AG04450 (cell line): ENCODE results near the gene RAB7A. TPM values are rescaled to one million over a fixed set of nuclear protein-coding genes. Genes with fewer than 3 reads are reported as not detected.
"Not testable (repeated sequence)": the region's sequence is repeated elsewhere in the genome, so short reads cannot be mapped to it uniquely, and the experiment has no call there.

Experiments used
- CTCF ChIA-PET: fragments of 300-600, 350-600 bp; formaldehyde crosslinking; extraction: SDS; loops from one replicate; lab custom pipeline; 2022; ENCODE audit warnings: antibody characterized with exemption, inconsistent platforms; lab: Charles Lee
- POLR2A ChIA-PET: fragments of 350-600 bp; formaldehyde crosslinking; extraction: SDS; loops from one replicate; lab custom pipeline; 2021; ENCODE audit warnings: antibody characterized with exemption, inconsistent platforms; lab: Yijun Ruan, JAX
- DNase-seq: peaks from one replicate; pipeline ENCODE4 v3.0.0-alpha.2; 2011; ENCODE audit warnings: low read depth, low spot score
- H3K27ac ChIP-seq: one replicate; pipeline ENCODE4 v1.5.1; 2012; ENCODE audit warnings: low read depth, low read length, control low read depth
- H3K27me3 ChIP-seq: one replicate; pipeline ENCODE4 v1.6.0; 2012; ENCODE audit warnings: low read length; ENCODE audit not compliant: control insufficient read depth, insufficient read depth
- H3K4me3 ChIP-seq: 2 replicates; pipeline ENCODE4 v1.5.1; 2011; ENCODE audit warnings: mild to moderate bottlenecking, low read depth, low read length, control low read depth
- H3K9me3 ChIP-seq: 2 replicates; pipeline ENCODE4 v1.5.1; 2012; ENCODE audit warnings: low read length; ENCODE audit not compliant: control insufficient read depth, insufficient read depth
- polyA plus RNA-seq: library from polyadenylated mRNA; depleted of rRNA; stranded (reverse); fragments of >200 nt; gene quantifications from 2 replicates; pipeline ENCODE4 v1.2.3, GENCODE V29; 2011
- TF ChIP-seq, protein P1 (sequence below): IDR thresholded peaks from 2 replicates; pipeline ENCODE4 v1.5.1; 2011; ENCODE audit warnings: low read depth, low read length, control low read depth, inconsistent platforms

Gene RAB7A
- polyA plus RNA-seq, 1 experiment: 261 TPM

DNA sequence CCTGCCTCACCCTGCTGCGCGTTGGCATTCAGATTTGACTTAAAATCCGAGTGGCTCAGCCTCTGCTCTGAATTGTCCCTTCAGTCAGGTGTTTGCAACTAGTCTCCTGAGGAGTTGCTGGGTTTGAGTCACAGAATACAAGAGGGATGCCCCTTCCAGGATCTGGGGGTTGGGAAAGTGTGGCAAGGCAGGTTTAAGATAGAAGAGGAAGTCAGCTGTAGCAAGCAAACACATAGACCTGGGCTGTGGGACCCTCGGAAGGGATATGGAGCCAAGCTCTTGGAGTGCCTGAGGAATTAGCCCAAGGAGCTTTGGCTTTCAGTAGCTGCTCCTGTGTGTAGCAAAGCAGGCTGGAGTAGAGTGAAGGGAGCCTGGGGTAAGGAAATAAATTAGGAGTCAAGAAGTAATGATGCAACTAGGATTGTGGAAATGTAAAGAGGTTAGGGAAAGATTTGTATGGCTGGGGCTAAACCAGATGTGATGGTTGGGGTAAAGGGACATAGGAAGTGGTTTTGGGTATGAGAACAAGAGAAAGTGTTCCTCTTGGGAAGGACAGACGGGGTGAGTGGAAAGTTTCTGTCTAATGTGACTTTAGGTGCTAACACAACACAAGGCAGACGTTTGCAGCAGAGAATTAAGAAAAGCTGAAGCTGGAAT, 41.2 kb downstream of the RAB7A start:
- POLR2A ChIA-PET: interaction anchor here (0.6 kb wide), 1 partner anchor 15 kb away, joined by 3 read pairs; no protein-coding TSS in a partner anchor
- CTCF ChIA-PET: interaction anchor here (0.7 to 1.8 kb wide), 2 partner anchors 29 to 87 kb away, joined by 3 to 7 read pairs; no protein-coding TSS in a partner anchor
- no peaks in the 10 kb centered on the region for H3K9me3 ChIP-seq
- no peak overlapping the region for H3K4me3 ChIP-seq
- TF ChIP-seq, protein P1, sequence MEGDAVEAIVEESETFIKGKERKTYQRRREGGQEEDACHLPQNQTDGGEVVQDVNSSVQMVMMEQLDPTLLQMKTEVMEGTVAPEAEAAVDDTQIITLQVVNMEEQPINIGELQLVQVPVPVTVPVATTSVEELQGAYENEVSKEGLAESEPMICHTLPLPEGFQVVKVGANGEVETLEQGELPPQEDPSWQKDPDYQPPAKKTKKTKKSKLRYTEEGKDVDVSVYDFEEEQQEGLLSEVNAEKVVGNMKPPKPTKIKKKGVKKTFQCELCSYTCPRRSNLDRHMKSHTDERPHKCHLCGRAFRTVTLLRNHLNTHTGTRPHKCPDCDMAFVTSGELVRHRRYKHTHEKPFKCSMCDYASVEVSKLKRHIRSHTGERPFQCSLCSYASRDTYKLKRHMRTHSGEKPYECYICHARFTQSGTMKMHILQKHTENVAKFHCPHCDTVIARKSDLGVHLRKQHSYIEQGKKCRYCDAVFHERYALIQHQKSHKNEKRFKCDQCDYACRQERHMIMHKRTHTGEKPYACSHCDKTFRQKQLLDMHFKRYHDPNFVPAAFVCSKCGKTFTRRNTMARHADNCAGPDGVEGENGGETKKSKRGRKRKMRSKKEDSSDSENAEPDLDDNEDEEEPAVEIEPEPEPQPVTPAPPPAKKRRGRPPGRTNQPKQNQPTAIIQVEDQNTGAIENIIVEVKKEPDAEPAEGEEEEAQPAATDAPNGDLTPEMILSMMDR: no peak
- no peak for DNase-seq
- H3K27me3 ChIP-seq: no peaks in the 10 kb centered on the region
- no peak overlapping the region for H3K27ac ChIP-seq

DNA sequence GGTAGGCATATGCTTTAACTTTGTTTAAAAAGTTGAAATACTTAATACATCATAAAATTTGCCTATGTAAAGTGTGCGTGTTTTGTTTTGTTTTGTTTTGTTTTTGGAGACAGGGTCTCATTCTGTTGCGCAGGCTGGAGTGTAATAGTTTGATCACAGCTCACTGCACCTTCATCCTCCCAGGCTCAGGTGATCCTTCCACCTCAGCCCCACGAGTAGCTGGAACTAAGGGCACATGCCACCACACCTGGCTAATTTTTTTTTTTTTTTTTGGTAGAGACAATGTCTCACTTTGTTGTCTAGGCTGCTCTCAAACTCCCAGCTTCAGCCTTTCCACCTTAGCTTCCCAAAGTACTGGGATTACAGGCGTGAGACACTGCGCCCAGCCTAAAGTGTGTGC, 42.5 kb downstream of the RAB7A start:
- ChIA-PET POLR2A (interaction anchor here (0.7 kb wide), 2 partner anchors 60 to 383 kb away, joined by 3 read pairs; no protein-coding TSS in a partner anchor), CTCF (interaction anchor here (0.6 to 1.8 kb wide), 6 partner anchors 9 to 877 kb away, joined by 3 to 7 read pairs (median 4); no protein-coding TSS in a partner anchor)
- H3K27ac ChIP-seq: no peak overlapping the region
- DNase-seq: no peak
- no peaks in the 10 kb centered on the region for H3K27me3 ChIP-seq
- H3K9me3 ChIP-seq: no peaks in the 10 kb centered on the region; the same call in 1 of the 2 replicates
- TF ChIP-seq, protein P1: no peak
- H3K4me3 ChIP-seq: no peak overlapping the region

DNA sequence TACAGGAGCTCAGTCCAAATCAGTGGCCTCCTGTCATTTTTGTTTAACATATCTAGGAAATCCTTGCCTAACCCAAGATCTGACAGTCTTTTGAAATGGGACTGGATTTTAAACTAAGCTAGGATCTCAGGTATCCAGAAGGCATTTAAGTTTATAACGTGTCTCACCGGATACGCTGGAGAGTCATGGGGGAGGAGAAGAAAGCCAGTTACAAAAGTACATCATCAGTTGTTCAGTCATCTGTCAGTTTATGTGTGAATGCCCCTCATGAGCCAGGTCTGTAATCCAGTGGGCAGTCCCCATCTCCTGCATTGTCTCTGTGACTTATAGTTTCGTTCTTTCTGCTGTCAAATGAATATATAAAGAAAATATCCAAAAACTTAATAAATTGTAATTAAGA, 44.4 kb downstream of the RAB7A start:
- H3K9me3 ChIP-seq: no peaks in the 10 kb centered on the region; the same call in 1 of the 2 replicates
- no peak overlapping the region for H3K4me3 ChIP-seq
- no peak overlapping the region for H3K27ac ChIP-seq
- TF ChIP-seq, protein P1: no peak
- ChIA-PET POLR2A (no interaction called here), CTCF (interaction anchor here (2.3 kb wide), 1 partner anchor 25 kb away, joined by 8 read pairs; no protein-coding TSS in a partner anchor)
- DNase-seq: no peak
- H3K27me3 ChIP-seq: no peaks in the 10 kb centered on the region

DNA sequence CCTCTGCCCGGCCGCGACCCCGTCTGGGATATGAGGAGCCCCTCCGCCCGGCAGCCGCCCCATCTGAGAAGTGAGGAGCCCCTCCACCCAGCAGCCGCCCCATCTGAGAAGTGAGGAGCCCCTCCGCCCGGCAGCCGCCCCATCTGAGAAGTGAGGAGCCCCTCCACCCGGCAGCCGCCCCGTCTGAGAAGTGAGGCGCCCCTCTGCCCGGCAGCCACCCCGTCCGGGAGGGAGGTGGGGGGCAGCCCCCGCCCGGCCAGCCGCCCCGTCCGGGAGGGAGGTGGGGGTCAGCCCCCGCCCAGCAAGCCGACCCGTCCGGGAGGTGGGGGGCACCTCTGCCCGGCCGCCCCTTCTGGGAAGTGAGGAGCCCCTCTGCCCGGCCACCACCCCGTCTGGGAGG, 47.2 kb downstream of the RAB7A start:
- H3K27me3 ChIP-seq, CTCF ChIA-PET, H3K9me3 ChIP-seq, H3K27ac ChIP-seq, POLR2A ChIA-PET, DNase-seq, H3K4me3 ChIP-seq: not testable (repeated sequence)

DNA sequence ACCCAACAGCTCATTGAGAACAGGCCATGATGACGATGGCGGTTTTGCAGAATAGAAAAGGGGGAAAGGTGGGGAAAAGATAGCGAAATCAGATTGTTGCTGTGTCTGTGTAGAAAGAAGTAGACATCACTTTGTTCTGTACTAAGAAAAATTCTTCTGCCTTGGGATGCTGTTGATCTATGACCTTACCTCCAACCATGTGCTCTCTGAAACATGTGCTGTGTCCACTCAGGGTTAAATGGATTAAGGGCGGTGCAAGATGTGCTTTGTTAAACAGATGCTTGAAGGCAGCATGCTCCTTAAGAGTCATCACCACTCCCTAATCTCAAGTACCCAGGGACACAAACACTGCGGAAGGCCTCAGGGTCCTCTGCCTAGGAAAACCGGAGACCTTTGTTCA, 47.6 kb downstream of the RAB7A start:
- H3K27ac ChIP-seq, H3K27me3 ChIP-seq, CTCF ChIA-PET, H3K9me3 ChIP-seq, DNase-seq, POLR2A ChIA-PET, H3K4me3 ChIP-seq: not testable (repeated sequence)

DNA sequence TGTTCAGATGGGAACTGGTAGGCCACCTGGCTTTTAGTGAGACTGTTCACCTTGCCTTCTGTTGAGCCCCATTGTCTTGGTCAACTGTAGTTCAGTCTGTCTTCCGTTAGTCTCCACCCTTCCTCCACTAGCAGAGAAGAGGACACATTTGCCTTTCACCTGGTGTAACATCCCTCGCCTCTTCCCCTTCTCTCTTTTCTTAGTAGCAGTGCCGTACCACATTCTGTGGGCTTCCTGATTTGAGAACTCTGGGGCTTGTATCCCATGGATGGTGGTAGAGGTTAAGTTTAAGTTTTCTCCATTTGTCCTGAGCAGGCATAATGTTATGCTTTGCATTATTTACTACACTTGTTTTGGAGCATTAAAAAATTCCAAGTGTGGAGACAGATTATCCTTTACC, 49.3 kb downstream of the RAB7A start:
- Histone ChIP-seq H3K27ac (no peak overlapping the region), H3K9me3 (no peaks in the 10 kb centered on the region; the same call in 1 of the 2 replicates), H3K27me3 (no peaks in the 10 kb centered on the region), H3K4me3 (no peak overlapping the region)
- ChIA-PET CTCF (no interaction called here), POLR2A (no interaction called here)
- no peak for DNase-seq
- TF ChIP-seq, protein P1: no peak
